Measurements from ENCODE around the gene NEMP2.

- TF ChIP-seq CTCF (IDR thresholded peaks at IDR 0.05; ENCODE audit: low read length), result no peak
- no peak for TF ChIP-seq EZH2 (IDR thresholded peaks at IDR 0.05; ENCODE audit: borderline replicate concordance, low read length)
Observed at GRCh38 chr2:190554357-190555006, 20.0 kb upstream of the NEMP2 start.

All from OCI-LY1 (cell line).